HG03135 (cell line): ENCODE results near the gene OPCML.

Source experiments
- ATAC-seq: cut with Tn5 transposase; IDR thresholded peaks from one replicate; pipeline ENCODE4 v1.9.1; 2021; ENCODE audit warnings: mild to moderate bottlenecking, moderate library complexity; ENCODE audit not compliant: unreplicated experiment

OPCML gene

GRCh38 chr11:133240908-133241655 is 291.2 kb downstream of the OPCML start:
- ATAC-seq = no peak

GRCh38 chr11:133239575-133239974 is 292.7 kb downstream of the OPCML start:
- ATAC-seq = no peak

GRCh38 chr11:133238495-133238894 is 293.8 kb downstream of the OPCML start:
- ATAC-seq = no peak

GRCh38 chr11:133238027-133238426 is 294.3 kb downstream of the OPCML start:
- ATAC-seq = no peak

GRCh38 chr11:133235381-133235780 is 296.9 kb downstream of the OPCML start:
- ATAC-seq = no peak

GRCh38 chr11:133234883-133235282 is 297.4 kb downstream of the OPCML start:
- no peak for ATAC-seq

- no peak for ATAC-seq
Observed at GRCh38 chr11:133232665-133233064, 299.6 kb downstream of the OPCML start.

GRCh38 chr11:133230431-133230830 is 301.9 kb downstream of the OPCML start:
- ATAC-seq = no peak

- no peak for ATAC-seq
Observed at GRCh38 chr11:133228471-133229329, 303.6 kb downstream of the OPCML start.

- ATAC-seq = no peak
Observed at GRCh38 chr11:133227632-133228111, 304.6 kb downstream of the OPCML start.

GRCh38 chr11:133224271-133224670 is 308.0 kb downstream of the OPCML start:
- ATAC-seq = no peak

- no peak for ATAC-seq
Observed at GRCh38 chr11:133222425-133223330, 309.6 kb downstream of the OPCML start.

GRCh38 chr11:133219543-133219942 is 312.8 kb downstream of the OPCML start:
- no peak for ATAC-seq

- no peak for ATAC-seq
Observed at GRCh38 chr11:133216813-133217212, 315.5 kb downstream of the OPCML start.

- no peak for ATAC-seq
Observed at GRCh38 chr11:133215596-133216230, 316.6 kb downstream of the OPCML start.

- ATAC-seq = no peak
Observed at GRCh38 chr11:133214646-133215045, 317.7 kb downstream of the OPCML start.

GRCh38 chr11:133212201-133212600 is 320.1 kb downstream of the OPCML start:
- ATAC-seq = no peak

- ATAC-seq = no peak
Observed at GRCh38 chr11:133207995-133208394, 324.3 kb downstream of the OPCML start.

- ATAC-seq = no peak
Observed at GRCh38 chr11:133206313-133207005, 325.8 kb downstream of the OPCML start.

GRCh38 chr11:133204158-133204557 is 328.1 kb downstream of the OPCML start:
- ATAC-seq = no peak
